NCI-H2081 (cell line): ENCODE data around the gene ATP1A3.

ENCODE experiments used
- DNase-seq, 2 experiments: peaks; one replicate each; lab custom pipeline; 2025; lab: John Stamatoyannopoulos, UW

The ATP1A3 gene

DNA sequence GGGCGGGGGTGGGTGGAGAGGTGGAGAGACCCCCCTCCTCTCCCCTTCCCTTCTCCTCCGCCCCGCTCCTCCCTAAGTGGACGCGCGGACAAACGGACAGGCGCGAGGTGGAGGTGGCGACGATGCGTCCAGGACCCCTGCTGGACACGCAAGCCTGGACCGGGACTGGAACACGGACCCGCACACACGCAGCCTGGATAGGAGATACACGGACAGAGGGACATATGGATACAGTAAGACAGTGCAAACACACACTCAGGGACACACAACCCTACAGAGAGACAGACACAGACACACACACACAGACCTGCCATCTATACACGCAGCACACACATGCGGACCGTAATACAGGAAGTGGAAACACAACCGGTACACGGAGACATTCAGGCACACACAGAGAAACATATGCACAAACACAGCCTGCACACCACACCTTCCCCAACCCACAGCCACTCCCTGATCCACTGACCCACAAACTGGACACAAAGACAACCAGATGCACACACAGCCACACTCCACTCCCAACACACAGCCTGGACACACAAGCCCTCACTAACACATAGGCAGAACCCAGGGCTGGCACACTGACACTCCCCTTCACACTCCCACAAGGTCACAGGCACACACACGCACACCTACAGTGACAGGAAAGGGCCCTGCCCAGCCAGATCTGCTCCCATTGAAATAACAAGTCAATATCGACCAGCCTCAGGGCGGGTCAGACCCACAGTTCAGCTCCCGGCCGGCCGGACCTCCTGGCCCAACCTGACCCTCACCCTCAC lies 65.1 kb downstream of the ATP1A3 start:
- DNase-seq, result peak in 1 of 2 experiments; percentile 5

- DNase-seq, result no peak
Measured at GRCh38 chr19:41928221-41928683, 65.8 kb downstream of the ATP1A3 start, which contains the start of gene ERFL. Gene ERFL, minus strand, starts transcription at chr19:41928449. Its CDS starts 15,530 bp downstream, at chr19:41912919.

GRCh38 chr19:41927497-41928192 lies 66.4 kb downstream of the ATP1A3 start:
- no peak for DNase-seq

DNA sequence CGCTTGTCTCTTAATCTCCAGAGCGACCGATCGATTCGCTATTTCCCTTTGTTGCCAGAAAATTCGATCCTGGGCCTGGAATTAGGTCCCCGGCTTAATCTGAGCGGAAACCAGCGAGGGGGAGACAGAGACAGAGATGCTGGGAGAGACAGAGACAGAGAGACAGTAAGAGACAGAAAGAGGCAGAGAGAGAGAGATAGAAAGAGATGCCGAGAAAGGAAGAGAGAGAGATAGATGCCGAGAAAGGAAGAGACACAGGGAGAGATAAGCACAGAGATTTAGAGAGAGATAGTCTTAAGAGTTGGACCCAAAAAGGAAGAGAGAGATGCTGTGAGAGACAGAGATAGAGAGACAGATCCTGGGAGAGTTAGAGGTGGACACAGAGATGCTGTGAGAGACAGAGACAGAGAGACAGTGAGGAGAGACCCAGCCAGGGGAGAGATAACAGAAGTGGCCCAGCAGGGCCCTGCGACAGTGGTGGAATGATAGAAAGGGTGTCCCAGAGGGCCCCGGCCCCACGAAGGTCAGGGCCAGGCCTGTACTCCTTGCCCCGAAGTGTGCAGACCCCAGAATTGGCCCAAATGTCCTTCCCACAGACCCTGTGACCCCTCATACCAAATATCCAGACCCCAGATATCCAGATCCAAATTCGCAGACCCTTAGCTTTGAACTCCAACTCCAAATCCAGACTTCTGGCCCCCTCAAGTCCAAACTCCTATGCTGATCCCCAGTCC lies 67.1 kb downstream of the ATP1A3 start:
- DNase-seq, result no peak

GRCh38 chr19:41926028-41926762 lies 67.8 kb downstream of the ATP1A3 start:
- DNase-seq, result no peak

GRCh38 chr19:41925208-41926003 lies 68.6 kb downstream of the ATP1A3 start:
- no peak for DNase-seq

- no peak for DNase-seq
Measured at GRCh38 chr19:41924151-41925145, 69.6 kb downstream of the ATP1A3 start.

DNA sequence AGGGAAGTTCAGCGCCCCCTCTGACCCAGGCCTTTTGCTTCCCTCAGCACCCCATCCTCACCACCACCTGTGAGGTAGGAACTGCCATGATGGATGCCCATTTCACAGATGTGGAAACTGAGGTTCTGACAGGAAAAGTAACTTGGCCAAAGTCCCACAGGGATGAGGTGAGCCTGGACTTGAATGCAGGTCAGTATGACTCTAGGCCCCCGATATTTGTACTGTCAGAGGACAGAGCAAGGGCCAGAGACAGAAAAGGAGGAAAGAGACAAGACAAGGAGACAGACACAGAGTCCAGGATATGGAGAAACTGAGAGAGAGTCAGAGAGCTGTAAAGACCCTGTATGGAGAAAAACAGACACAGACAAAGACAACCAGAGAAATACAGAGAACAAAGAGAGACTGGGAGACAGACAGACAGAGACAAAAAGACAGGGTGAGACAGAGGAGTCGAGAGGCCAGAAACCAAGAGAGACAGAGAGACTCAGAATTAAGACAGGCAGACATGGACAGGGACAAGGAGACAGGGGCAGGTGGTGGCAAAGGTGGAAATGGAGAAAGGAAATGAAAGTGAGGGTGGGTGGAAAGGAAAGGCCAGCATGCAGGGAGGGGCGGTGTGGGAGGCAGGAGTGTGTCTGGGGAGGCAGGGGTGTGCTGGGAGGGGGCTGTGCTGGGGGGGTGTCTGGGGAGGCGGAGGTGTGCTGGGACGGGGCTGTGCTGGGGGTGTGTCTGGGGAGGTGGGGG lies 70.8 kb downstream of the ATP1A3 start:
- no peak for DNase-seq

DNA sequence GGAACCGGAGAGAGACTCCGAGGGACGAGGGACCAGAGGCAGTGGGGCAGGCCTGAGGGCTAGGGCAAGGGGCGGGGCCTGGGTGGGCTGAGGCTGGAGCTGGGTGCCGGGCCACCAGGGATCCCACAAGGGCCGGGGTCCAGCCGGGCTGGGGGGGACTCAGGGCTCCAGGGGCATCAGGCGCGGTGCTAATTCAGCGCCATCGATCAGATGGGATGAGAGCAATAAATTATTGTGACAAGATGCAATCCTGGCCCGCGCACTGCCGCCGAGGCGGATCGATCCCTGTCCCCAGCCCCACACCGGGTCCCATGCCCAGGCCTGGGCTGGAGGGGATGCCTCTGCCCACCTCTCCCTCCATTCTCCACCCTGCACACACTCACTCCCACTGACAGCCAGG lies 71.4 kb downstream of the ATP1A3 start:
- DNase-seq, result no peak

GRCh38 chr19:41921577-41922576 lies 72.2 kb downstream of the ATP1A3 start:
- DNase-seq, result no peak

- no peak for DNase-seq
Measured at GRCh38 chr19:41920882-41921576, 73.0 kb downstream of the ATP1A3 start.

DNA sequence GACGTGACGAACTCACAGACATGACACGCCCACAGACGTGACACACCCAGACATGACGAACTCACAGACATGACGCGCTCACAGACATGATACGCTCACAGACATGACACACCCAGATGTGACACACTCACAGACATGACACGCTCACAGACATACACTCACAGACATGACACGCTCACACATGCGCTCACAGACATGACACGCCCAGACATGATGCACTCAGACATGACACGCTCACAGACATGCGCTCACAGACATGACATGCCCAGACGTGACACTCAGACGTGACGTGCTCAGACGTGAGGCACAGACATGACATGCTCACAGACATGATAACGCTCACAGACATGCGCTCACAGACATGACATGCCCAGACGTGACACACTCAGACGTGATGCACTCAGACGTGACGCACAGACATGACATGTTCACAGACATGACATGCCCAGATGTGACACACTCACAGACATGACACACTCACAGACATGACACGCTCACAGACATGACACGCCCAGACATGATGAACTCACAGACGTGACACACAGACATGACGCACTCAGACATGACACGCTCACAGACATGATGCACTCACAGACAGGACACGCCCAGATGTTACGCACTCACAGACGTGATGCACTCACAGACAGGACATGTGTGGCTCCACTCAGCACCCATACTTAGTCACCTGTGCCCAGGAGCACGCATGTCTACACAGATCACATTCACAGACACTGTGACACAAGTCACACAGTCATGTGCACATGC lies 73.9 kb downstream of the ATP1A3 start:
- DNase-seq, result no peak

GRCh38 chr19:41918653-41919244 lies 75.3 kb downstream of the ATP1A3 start:
- DNase-seq, result no peak

DNA sequence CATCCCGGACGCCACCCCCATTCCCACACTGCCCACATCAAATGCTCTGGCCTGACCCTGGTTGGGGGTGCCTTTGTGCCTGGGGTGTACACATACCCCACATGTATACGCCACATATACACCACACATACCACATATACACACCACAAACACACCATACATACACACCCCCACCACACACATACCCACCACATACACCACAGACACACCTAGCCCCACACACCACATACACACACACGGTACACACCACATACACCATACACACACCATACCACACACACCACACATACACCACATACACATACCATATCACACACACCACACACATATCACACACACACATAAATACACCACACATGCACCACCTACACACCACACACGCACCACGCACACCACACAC lies 75.9 kb downstream of the ATP1A3 start:
- DNase-seq, result no peak

GRCh38 chr19:41917676-41918075 lies 76.4 kb downstream of the ATP1A3 start:
- DNase-seq, result no peak
